GM19463 (cell line): Measurements from ENCODE around the gene IQGAP1.
"Not testable (repeated sequence)": the region's sequence is repeated elsewhere in the genome, so short reads cannot be mapped to it uniquely, and the experiment has no call there.

ENCODE experiments used
- ATAC-seq: cut with Tn5 transposase; IDR thresholded peaks from one replicate; pipeline ENCODE4 v1.9.1; 2021; ENCODE audit warnings: mild to moderate bottlenecking, moderate library complexity; ENCODE audit not compliant: unreplicated experiment

IQGAP1 gene

DNA sequence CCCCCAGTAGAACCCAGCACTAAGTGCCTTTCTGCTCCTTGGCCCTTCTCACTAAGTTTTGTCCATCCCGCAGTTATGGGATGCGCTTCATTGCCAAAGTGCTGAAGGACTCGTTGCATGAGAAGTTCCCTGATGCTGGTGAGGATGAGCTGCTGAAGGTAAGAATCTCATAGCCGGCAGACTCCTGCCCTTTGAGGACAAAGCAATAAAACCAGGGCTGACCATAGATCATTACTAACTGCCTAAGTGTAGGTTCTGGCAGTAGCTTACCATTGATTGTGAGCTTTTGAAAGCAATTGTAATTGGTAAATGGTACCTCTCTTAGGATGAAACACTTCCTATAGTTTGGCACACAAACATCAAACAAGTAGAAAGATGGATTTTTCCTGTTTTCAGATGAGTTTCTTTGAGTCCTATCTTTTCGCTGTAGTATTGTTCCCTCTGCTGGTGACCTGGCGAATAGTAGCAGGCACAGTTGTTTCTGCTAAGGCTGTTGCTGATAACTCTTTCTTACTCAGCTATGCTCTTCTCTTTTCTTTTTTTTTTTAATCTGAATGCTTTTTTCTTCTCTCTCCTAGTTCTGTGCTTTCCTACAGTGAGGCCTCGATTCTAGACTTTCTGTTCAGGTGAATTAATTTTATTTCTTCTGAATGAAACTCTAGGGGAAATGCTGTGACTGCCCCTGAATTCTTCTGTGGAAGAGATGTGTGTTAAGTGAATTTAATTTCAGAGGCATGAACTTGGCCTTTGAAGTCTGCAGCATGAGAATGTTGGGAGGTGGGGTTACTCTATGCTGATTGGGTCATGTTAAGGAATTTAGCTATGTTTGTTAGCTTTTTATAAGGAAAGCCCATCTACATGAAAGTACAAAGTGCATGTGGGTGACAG is 94.3 kb downstream of the IQGAP1 start:
- no peak for ATAC-seq

DNA sequence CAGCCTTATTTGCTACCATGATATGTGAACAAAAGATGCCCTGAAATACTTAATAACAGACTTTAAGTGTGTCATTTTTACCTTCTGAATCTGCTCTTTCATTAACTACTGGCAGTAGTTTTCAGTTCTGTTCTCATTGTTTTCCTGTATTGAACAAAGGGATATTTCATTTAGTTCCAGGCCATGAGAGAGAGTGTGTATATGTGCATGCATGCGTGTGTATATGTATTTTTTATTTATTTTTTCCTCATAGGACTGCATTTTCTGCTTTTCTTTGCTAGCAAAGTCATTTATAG is 94.9 kb downstream of the IQGAP1 start:
- ATAC-seq = no peak

GRCh38 chr15:90483637-90484036 is 95.6 kb downstream of the IQGAP1 start:
- ATAC-seq = no peak

DNA sequence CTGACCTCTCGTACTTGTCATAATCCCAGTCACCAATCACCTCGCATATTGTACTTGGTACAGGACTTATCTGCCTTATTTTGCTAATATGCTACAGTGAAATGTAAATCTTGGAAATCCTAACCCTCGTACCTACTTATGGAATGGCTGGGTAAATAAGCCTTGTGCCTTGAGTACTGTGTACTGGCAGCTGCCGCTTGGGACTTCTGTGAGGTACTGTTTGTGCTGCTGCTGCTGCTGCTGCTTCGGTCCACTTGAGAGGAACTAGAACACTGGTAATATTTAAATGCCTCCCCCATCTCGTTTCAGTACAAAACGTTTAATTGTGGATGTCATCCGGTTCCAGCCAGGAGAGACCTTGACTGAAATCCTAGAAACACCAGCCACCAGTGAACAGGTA is 99.1 kb downstream of the IQGAP1 start:
- ATAC-seq = no peak

DNA sequence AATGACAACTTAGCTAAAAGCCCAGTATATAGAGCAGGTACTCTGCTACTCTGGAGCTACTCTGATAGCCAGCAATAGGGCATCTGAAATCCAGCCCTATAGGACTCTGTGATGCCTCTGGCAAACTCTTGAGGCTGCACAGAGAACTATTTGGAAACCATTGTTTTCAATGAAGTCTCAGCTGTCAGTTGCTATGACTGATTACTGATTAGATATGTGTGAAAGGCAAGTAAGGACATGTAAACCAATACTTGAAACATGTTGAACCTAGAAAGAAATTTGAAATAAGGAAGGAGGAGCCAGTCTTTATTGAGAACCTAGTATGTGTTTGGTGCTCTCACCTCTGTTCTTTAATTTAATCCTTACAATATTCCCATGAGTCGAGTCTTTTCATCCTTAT is 101.5 kb downstream of the IQGAP1 start:
- no peak for ATAC-seq

DNA sequence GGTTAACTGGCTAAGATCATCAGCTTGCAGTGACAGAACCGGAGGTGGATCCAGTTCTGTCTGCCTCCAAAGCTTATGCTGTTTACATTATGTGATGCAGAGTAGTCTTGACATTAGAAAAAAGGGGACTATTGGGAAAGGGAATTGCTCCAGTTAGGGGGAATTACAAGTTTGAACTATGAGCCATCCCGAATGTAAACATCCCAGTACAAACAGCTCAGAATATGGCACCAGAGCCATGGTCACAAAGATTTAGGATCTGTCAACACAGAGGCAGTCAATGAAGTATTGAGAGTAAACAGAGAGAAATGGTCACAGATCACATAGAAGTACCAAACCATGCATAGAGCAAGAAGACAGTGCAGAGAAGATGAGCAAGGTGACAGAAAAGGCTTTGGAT is 101.9 kb downstream of the IQGAP1 start:
- no peak for ATAC-seq

DNA sequence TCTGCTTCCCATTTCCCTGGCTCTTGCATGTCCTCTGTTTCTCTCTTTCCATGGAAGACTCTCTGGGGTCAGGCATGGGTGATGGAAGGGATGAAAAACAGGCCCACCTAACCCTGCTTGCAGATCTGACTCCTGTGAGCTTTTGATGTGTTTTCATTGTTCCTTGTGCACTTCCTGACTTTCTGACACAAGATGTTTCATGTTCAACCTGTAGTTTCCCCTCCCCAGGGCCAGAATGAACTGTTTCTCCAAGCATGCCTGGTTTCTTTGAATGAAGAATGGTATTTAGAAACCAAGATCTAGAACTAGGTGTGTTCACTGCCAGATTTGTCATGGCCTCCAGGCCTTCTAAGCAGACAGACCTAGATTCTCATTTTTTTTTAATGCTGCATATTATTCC is 105.6 kb downstream of the IQGAP1 start:
- ATAC-seq = no peak

- no peak for ATAC-seq
Measured at GRCh38 chr15:90495067-90495466, 107.0 kb downstream of the IQGAP1 start.

- no peak for ATAC-seq
Measured at GRCh38 chr15:90496791-90497190, 108.7 kb downstream of the IQGAP1 start.

DNA sequence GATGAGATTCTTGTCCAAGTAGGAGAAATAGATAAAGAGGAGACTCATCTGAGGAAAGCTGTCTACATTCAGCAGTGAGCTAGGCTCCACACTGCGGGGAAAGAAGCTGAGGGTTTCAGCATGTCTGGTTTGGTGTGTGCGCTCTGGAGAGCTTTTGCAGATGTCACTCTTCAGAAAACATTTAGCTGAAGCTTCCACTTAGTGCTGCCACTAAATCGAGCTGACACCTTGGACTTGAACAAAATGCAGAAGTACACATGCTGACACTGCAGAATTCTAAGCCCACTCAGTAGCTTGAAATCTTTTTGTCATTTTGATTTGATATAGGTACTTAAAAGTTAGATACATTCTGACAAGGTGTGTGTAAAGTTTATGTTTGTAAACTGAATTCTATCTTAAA is 109.3 kb downstream of the IQGAP1 start:
- ATAC-seq = no peak

DNA sequence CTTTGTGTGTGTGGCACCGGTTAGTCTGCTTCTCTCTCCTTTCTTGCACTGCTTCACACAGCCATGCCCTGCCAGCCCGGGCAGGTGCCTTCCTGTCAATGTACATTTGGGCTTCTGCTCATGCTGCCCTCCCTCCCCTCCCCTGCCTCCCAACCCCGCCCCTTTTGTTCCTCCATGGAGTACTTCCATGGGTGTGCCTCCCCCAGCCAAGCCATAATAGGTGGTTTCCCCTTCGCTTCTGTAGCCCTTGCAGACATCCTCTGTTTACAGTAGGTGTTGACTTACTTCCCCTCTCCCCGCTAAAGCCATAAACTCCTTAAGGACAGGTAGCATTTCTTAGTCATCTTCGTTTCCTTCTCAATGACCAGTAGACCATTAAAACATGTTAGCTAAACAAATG is 109.9 kb downstream of the IQGAP1 start:
- no peak for ATAC-seq

- no peak for ATAC-seq
Measured at GRCh38 chr15:90500171-90500570, 112.1 kb downstream of the IQGAP1 start.

DNA sequence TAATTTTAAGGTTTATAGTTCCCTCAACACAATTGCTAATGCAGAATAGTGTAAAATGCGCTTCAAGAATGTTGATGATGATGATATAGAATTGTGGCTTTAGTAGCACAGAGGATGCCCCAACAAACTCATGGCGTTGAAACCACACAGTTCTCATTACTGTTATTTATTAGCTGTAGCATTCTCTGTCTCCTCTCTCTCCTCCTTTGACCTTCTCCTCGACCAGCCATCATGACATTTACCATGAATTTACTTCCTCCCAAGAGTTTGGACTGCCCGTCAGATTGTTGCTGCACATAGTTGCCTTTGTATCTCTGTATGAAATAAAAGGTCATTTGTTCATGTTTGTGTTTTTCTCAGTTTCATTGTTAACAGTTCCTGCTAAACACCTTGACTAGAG is 113.9 kb downstream of the IQGAP1 start:
- no peak for ATAC-seq

- ATAC-seq = not testable (repeated sequence)
Measured at GRCh38 chr15:90510781-90511180, 122.7 kb downstream of the IQGAP1 start.

DNA sequence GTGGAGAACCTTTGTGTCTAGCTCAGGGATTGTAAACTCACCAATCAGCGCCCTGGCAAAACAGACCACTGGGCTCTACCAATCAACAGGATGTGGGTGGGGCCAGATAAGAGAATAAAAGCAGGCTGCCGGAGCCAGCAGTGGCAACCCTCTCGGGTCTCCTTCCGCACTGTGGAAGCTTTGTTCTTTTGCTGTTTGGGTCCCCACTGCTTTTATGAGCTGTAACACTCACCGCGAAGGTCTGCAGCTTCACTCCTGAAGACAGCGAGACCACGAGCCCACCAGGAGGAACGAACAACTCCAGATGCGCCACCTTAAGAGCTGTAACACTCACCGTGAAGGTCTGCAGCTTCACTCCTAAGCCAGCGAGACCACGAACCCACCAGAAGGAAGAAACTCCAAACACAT is 123.2 kb downstream of the IQGAP1 start:
- not testable (repeated sequence) for ATAC-seq

DNA sequence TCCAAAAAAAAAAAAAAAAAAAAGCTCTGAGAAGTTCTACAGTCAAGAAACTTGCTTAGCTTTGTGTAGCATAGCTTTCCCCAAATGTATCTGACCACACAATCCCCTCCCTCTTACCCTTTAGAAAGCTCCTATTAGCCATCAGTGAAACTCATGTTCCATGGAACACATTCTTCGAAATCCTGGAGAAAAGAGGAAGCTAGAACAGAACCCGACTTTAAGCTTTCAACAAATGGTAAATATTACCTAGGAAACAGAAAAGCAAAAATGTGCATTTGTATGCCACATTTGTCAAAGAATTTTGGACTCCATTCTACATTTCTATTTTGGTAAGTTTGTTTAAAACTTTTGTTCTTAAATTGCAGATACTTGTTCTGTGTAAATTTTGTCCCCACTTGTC is 124.2 kb downstream of the IQGAP1 start:
- ATAC-seq = no peak

- ATAC-seq = no peak
Measured at GRCh38 chr15:90512981-90513380, 124.9 kb downstream of the IQGAP1 start.

DNA sequence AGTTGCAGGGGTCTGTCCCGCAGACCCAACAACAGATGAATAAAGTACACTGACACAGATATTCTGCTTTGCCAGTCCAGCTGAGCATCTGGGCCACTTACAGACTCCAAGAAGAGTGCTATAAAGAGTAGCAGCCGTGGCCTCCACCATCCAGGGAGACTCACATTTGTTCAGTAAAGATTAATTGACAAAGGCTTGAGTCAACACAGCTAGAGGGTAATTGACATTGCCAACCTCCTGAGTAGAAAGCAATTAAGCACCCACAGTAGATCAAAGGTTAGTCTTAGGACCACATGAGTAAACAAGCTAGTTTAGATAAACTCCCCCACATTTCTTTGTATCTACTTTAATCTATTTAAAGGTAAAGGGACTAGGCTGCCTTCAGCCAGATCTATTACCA is 125.4 kb downstream of the IQGAP1 start:
- ATAC-seq = no peak

GRCh38 chr15:90513893-90514292 is 125.9 kb downstream of the IQGAP1 start:
- ATAC-seq = not testable (repeated sequence)

GRCh38 chr15:90519688-90520087 is 131.6 kb downstream of the IQGAP1 start:
- no peak for ATAC-seq

DNA sequence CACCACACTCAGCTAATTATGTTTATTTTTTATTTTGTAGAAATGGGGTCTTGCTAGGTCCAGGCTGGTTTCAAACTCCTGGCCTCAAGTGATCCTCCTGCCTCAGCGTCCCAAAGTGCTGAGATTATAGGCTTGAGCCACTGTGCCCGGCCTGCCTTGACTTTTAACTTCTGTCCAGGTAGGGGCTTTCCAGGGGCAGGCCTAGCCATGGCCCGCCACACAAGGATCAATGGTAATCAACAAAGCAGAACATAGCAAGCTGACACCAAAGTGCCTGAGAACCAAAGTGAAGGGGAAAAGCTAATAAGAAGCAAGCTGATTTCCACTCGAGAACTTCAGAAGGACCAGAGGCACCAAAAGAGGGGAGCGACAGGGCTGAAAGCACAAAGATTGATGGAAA is 132.3 kb downstream of the IQGAP1 start:
- no peak for ATAC-seq

- ATAC-seq = no peak
Measured at GRCh38 chr15:90523373-90523772, 135.3 kb downstream of the IQGAP1 start.
